Heart left ventricle (tissue), 13 donors: ENCODE measurements around the gene CFI.

Experiments used
- POLR2A ChIP-seq, 2 donors: fragments of 450-650 bp; IDR thresholded peaks; one replicate each; pipeline ENCODE4 v1.6.1; 2017; ENCODE audit warnings: antibody characterized with exemption in 2 of 2, mild to moderate bottlenecking in 2 of 2, moderate library complexity in 2 of 2
- TF ChIP-seq, protein P1 (sequence below), 12 donors: fragments of 200-600 bp; sonication (generic) in 4 of 12; IDR thresholded peaks; one replicate each; pipeline versions ENCODE4 v1.5.0 to v1.8.0; 2018 to 2022; ENCODE audit warnings: antibody characterized with exemption in 12 of 12, mild to moderate bottlenecking in 5 of 12
- donor health status: ischemic (EF 13 %, LVEDD 7.1; RV severe dilation, severe dysfunction).
- donor health status: DM: no; HTN: yes; CAD: no.
- donor health status: DM: no; HTN: no; CAD: no.
- donor health status: ischemic (EF 25% LVEDD 6.9; RV normal size, moderate dysfunction).
- donor health status: ischemic (EF 25% LVEDD 5.7; RV mildly dilated, moderate dysfunction).
- donor health status: ischemic (EF 35%, LVEDD 5.7; RV mildly dilated, moderate dysfunction).
- donor health status: nonischemic (EF 11% LVEDD 7.7; RV severe dilation, severe dysfunction).
- donor health status: DM: yes; HTN: yes; CAD: no.
- donor health status: PGD.
- donor health status: ischemic (EF 29% LVEDD 5.4; RV normal size, mild dysfunction).
- donor health status: nonischemic (EF 23%, LVEDD 6.1; RV moderate dilation, normal function).

DNA sequence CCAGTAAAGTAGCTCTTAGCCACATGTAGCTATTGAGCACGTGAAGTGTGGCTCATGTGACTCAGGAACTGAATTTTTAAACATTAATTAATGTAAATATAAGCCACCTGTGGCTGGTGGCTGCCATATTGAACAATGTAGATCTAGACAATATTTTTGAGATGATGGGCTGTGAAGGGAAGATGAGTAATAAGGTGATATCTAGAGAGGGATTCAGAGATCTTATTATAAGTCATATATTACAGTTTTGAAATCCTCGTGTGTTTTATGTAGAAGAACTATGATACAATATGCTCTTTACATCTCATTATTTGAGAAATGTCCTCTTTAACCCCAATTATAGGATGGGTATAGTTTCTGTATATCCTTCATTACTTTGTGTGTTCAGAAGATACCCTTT, 19.4 kb upstream of the CFI start:
- TF ChIP-seq, protein P1, sequence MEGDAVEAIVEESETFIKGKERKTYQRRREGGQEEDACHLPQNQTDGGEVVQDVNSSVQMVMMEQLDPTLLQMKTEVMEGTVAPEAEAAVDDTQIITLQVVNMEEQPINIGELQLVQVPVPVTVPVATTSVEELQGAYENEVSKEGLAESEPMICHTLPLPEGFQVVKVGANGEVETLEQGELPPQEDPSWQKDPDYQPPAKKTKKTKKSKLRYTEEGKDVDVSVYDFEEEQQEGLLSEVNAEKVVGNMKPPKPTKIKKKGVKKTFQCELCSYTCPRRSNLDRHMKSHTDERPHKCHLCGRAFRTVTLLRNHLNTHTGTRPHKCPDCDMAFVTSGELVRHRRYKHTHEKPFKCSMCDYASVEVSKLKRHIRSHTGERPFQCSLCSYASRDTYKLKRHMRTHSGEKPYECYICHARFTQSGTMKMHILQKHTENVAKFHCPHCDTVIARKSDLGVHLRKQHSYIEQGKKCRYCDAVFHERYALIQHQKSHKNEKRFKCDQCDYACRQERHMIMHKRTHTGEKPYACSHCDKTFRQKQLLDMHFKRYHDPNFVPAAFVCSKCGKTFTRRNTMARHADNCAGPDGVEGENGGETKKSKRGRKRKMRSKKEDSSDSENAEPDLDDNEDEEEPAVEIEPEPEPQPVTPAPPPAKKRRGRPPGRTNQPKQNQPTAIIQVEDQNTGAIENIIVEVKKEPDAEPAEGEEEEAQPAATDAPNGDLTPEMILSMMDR (IDR thresholded peaks at IDR 0.05) = no peak
- TF ChIP-seq POLR2A (IDR thresholded peaks at IDR 0.05) = no peak
